HG03521 (cell line): ENCODE measurements around the gene PRODH.
"Not testable (repeated sequence)": the region's sequence is repeated elsewhere in the genome, so short reads cannot be mapped to it uniquely, and the experiment has no call there.

Source experiments
- ATAC-seq: cut with Tn5 transposase; IDR thresholded peaks from one replicate; pipeline ENCODE4 v1.9.1; 2021; ENCODE audit warnings: mild to moderate bottlenecking, moderate library complexity; ENCODE audit not compliant: unreplicated experiment

Gene PRODH

DNA sequence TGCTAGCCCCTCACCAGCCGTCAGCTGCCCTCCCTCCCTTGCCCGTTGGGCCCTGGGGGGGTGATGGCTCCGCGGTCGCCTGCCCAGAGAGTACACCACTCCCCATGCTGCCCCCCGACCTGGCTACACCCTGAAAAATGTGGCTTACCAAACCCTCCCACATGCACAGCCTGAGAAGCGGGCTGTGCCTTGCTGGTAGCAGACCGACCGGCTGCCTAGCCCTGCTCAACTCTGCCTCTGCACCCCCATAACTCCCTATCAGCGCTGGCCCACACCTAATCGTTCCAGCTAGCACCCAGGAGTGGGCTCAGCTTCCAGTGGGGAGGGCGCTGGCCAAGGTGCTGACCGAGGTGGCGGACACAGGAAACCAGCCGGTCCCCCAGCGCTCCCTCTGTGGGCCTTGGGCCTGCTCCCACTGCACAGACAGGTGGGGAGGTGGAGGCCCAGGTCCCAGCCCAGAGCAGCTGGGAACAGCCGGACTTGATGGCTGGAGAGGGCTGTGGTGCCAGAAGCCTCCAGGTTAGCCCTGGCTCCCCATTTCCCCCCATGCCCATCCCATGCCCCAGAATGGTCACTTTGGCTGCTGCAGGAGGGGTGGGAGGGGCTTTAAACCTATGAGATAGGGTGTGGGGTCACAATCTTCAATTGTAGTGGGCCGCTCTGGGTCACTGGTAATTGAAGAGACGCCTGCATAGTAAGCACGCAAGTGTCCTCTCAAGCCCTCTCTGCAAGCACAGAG lies 32.1 kb upstream of the PRODH start:
- no peak for ATAC-seq

DNA sequence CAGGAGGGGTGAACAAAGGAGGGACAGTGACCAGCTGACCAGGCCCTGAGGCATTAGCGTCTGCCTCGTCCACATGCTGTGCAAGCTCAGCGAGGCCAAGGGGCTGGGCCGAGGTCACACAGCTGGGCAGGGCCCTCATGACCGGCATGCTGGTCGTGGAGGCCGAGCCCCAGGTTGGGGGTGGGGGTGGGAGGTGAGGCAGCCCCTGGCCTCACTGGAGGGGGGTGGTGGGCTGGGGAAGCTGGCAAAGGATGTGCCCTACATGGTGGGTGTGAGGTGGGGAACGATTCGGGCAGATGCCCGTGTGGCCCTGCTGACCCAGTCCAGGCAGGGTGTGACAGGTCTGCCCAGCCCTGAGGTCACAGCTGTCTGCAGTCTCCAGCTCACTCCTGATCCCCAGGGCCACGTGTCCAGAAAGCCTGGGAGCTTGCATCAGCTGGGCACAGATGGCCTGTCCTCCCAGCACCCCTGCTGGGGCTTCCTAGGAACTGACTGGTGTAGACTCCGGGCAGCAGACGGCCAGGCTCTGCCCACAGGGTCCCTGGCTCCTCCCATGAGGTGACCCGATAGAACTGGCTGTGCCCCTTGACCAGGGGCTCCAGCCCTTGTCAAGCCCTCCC lies 31.4 kb upstream of the PRODH start:
- ATAC-seq: not testable (repeated sequence)

DNA sequence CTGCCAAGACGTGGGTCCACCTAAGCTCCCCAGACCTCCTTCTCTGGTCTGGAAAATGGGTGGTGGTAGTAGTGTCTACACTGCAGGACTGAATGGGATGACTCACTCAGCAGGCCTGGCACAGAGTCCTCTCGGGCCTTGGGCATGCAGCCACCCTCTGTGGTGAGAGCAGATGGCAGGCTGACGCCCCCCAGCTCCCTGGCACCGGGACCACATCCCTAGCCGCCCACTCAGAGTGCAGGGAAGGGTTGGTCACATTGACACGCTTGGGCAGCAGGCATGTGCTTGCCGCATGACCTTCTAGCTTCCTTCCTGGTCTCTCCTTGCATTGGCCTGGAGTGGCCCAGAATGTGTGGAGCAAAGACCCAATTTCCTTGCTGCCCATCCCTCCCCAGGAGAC lies 30.7 kb upstream of the PRODH start:
- ATAC-seq: no peak

DNA sequence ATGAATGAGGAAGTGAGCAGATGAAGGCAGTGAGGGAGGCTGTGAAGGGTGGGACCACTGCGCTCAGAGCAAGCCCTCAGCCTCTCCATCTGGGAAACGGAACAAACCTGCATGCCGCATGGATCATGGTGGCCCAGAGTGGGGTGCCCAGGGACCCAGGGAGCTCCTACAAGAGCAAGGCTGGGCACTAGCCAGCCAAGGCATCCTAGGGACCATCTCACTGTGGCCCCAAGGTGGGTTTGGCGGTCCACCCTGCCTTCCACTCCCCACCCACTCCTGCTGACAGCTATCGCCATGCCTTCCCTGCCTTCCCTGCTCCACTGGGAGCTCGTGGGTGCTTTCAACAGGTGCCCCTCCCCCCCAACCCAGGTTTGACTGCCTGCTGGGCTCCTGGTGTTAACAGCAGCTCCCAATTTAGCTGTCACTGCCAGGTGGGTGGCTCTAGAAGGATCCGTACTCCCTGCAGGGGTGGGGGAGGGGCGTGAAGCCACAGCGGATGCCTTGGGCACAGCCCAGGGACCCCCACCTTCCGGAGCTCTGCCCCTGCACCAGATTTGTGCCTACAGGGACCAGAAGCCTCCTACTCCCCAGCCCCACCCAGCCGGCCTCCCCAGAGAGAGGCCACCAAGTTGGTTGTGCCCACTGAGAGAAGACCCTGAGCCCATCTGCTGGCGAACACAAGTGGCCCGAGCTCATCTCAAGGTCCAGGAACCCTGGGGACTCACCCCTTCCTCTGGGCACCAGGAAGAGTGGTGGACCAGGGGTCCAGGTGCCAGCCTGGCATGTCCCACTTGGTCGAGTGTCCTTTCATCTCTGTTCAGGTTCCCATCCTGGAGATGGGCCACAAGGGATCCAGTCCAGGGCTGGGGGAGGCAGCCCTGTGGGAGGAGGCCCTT lies 29.7 kb upstream of the PRODH start:
- no peak for ATAC-seq

DNA sequence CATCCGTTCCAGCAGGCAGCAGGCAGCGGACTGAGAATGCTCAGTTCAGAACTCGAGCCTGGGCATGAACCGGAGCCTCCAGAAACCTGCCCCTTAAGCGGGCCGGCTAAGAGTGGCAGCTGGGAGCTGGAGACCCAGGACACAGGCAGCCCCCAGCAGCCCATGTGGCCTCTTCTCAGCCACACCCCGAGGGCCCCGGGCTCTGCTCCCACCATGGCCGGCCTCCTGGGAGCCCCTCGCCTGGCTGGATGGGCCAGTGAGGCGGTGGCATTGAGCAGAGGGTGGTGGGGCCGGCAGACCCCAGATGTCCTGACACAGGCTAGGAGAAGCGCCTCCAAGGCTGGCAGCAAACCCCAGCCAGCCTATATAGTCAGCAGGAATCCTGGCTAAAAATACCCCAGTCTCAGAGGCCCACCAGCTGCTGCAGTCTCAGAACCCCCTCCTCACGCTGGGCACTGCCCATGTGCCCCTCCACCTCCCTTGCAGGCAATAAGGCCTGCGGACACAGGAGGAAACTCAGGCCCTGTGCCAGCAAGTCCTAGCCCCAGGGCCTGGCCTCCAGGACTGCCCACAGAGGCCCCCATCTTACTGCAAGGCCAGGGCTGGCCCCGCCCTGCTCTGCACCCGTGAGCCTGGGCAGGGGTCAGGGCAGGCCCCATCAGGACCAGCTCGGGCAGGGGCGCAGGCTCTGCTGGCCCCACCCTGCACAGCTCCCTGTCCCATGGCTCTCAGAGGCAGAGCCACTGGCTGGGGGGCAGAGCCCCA lies 28.6 kb upstream of the PRODH start:
- not testable (repeated sequence) for ATAC-seq

DNA sequence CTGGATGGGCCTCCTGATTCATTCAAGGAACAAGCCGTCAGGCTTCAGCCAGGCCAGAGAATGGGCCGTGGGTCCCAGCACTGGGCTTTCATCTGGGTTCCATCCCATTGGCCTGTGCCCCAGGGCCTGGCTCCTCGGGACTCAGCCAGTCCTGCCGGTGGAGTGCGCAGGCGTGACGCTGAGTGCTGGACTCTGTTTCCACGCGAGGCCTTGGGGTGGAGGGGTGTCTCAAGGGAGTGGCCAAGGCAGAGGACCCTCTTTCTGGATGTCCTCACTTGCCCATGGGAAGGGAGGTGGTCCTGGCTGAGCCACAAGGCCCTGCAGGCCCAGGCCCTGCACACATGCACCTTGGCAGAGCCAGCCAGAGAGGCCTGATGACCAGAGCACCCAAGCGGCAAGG lies 28.0 kb upstream of the PRODH start:
- ATAC-seq: not testable (repeated sequence)

DNA sequence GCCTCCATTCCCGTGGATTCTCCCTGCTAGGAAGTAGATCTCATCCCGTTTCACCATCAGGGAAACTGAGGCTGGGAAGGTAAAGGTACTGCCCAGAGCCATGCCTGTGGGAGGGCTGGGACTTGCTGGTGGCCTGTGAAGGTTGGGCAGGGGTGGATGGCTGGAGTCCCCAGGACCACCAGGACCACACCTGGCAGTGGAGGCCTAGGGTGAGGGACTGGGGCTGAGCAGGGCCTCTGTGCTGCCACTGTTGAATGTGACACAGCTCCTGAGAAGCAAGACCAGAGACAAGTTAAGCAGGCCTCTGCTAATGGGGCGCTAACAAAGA lies 26.2 kb upstream of the PRODH start:
- ATAC-seq: no peak

DNA sequence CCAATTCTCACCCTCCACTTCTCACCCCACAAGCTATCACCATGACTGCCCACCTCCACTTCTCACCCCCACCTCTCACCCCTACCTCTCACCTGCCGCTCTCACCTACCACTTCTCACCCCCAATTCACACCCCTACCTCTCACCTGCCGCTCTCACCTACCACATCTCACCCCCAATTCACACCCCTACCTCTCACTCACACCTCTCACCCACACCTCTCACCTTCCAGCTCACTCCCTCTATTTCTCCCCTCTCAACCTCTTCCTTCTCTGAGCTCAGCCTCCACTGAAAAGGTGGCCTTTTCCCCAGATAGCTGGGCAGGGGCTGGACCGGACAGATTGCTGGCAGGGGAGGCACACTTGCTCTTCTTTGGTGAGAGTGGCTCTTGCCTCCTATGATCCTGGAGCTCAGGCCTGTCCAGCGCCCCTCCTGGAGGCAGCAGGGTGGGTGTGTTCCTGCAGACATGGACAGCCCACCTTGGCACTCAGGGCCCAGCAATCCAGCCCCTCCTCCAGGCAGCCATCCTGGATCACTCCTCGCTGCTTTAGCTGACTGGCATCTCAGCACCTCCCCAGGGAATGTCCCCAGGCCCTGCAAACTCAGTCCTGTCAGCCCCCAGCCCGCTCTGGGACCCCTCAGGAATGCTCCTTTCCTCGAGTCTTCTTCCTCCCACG lies 25.7 kb upstream of the PRODH start:
- not testable (repeated sequence) for ATAC-seq

DNA sequence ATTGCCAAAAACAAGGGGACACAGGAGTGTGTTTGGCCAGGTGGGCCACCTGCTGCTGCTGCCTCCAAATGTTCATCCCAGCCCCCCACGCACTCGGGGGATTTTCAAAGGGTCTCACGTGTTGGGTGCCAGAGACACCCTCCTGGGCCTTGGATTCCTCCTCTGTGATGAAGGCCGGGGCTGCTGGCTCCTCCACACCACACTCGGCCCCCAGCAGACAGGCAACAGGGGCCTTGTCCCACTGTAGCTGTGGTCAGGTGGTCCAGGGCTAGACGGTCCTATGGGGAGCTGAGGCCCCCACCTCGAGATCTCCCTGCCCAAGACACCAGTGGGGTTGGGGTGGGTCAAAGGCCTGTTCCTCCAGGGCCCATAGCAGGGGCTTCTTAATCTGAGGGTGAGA lies 25.1 kb upstream of the PRODH start:
- ATAC-seq: not testable (repeated sequence)

DNA sequence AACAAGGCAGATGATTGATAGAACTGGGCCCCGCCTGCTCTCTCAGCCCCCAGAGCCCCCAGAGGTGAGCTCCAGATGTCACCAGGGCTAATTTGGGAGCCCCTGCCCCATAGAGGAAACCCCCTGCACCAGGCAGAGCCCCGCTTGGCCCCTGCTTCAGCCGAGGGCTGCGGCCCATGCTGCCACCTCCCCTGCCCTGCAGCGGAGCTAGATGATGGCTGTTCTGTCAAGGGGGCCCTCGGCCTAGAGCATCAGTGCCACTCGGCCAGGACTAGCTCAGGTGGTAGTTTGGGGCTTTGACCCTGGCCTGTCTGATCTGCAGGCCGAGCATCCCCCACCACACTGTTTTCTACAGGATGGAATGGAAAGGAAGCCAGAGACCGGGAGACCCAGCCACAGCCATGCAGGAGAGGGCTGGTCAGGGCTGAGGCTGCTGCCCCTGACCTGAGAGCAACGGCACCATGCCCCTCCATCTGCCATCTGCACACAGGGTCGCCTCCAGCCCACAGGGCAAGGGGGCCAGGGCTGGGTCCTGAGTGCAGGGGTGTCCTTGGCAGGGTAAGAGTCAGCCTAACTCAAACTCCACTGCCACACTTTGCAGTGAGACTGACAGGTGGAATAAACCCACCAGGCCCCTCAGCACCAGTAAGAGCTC lies 24.2 kb upstream of the PRODH start:
- ATAC-seq: not testable (repeated sequence)

DNA sequence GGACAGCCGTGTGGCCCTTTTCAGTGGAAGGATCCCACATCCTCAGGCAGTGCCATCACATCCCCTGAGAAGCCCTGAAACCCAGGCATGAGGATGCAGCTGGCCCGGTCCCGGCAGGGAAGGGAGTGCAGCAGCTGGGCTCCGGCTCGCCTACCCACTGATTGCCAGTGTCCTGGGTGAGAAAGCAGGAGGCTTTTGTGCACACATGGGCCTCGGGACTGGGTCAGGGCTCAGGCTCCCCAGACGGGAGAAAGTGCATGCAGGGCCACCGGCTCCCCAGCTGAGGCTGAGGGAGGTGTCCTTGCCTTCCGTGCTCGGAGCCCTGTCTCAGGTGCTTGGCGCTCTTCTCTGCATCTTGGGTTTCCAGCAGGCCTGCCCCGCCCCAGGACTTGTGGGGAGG lies 23.6 kb upstream of the PRODH start:
- not testable (repeated sequence) for ATAC-seq

DNA sequence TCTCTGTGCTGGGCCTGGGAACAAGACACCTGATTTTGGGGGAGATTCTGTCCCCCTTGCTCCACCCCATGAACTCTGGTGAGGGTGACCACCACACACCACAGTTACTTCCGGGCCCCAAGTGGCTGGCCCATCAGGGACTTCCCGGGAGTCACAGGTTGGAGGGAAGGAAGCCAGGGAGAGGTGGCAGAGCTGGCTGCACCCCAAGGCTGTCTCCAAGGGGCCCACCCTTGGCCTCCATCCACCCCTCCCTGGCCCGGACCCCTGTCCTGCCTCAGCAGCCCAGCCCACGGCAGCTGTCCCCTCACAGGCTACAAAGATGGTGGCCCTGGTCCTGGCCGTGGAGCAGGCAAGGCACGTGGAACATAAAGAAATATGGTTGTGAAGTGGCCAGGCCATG lies 23.2 kb upstream of the PRODH start:
- ATAC-seq: not testable (repeated sequence)

DNA sequence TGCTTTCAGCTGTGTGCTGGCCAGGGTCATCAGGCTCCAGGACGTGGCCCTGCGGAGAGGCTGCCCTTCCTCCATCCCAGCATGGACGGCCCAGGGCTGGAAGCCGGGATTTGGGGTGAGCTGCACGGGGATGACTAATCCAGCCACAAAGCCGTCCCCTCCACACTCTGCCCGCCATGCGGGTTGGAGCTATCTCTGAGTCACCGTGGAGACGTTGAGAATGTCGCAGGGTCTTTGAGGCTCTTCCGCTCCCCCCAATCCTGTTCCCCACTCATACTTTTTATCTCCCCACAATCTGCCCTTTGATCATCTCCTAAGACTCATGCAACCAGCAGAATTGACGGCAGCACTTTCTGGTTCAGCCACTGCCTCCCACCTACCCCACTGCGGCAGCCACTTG lies 22.6 kb upstream of the PRODH start:
- not testable (repeated sequence) for ATAC-seq

DNA sequence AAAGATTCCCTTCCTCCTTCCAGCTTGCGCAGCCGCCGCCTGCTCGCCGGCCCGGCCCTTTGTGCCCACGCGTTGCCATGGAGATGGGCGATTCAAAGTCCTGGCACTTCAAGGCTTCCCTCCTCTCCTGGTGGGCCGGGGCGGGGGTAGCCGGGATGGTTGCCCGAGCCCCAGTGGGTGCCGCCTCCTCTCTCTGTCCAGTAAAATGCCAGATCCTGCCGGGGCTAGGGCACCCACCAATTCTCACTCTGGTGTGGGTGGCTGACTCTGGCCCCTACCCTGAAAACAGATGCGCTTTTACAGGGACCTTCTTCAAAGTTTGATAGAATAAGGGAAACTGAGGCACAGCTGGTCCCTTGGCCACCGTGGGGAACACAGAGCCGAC lies 22.2 kb upstream of the PRODH start:
- not testable (repeated sequence) for ATAC-seq

DNA sequence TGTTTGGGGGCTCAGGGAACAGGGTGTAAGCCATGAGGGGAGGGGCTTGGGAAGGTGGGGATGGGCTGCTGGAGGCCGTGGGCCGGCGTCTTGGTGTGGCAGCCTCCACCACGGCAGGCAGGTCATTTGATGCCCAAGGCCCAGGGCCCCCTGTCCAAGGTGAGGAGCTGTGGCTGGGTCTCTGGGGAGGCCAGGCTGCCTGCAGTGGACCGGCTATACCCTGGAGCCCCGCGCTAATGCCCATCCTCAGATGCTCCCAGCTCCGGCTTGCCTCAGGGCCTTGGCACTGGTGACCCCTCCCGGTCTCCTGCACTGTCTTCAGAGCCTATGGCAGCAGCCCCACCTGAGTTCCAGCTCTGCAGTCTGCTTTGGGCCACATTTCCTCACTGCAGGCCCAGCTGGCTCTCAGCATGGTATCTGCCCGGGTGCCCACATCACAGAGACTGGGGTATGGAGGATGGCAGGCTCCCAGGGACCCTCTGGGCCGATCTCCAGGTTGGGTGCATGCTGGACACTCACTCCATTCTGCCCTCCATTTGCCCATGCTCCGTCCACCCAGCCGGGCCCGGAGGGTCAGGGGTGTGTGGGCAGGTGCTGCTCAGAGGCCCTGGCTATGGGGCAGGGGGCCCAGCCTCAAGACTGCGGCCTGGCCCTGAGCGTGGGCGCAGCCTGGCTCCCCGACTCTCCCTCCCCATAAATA lies 21.7 kb upstream of the PRODH start:
- not testable (repeated sequence) for ATAC-seq

DNA sequence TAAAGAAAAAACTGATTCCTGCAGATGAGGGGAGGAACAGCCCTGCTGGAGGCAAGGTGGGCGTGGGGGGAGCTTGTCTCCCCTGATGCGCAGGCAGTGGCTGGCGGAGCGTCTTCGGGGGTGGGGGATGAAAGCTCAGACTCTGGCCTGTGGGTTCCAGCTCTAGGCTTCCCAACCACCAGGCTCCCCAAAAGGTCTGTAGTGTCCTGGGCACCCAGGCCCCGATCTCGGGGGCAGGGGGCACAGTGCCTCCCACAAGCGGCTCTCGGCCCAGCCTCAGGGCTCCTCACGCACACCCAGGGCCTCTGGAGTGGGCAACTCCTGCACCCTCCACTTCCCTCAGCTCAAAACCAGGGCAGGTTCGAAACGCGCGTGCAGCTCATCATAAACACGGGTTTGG lies 20.9 kb upstream of the PRODH start:
- ATAC-seq: not testable (repeated sequence)

DNA sequence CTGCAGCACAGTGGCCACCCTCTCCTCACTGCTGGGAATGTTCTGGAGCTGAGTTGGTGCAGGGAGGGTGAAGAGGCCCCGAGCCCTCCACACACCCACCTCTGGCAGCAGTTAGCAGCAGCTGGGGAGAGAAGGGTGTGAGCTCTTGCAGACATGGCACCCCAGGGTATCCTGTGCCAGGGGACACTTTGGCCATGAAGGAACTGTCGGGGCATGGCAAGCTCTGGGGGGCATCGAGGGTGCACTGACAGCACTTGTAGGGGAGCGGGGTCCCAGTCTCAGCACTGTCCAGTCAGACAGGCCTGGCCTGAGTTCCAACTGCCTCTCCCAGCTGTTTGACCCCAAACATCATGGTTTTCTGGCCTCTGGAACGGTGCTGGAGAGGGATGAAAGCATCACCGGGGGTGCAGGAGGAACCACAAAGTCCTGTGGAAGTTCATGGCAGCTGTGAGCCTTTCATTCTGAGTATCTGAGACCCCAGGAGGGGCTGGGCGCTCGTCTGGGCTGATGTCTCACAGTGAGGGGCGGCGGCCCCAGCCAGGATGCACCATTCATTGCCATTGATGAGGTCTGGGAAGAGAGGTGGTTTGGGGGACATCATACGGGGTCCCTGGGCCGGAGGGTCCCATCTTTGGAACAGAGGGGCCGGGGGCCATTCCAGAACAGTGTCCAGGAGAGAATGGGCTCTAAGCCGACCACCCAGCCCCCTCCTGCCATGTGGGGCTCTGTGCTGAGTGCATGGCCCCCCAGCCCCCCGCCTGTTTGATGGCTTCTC lies 20.2 kb upstream of the PRODH start:
- ATAC-seq: not testable (repeated sequence)

DNA sequence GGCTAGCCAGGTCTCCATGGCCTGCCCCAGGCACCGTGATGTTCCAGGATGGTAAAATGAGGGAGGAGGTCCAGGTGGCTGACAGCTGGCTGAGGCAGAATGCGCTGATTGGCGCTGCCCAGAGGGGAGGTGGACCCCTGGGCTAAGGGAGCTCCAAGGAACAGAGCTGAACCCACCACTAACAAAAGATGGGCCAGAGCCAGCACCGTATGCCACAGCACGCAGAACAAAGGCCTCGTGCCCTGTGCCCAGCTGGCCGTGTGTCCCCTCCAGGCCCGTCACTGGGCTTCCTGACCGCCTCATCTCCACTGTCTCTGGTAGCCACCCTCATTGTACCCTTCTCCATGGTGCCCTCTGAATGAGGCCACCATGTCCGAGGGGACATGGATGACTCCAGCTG lies 19.6 kb upstream of the PRODH start:
- no peak for ATAC-seq
